GM18498 (cell line): Measurements from ENCODE around the gene UQCRH.
A peak's percentile ranks its signal among the peaks of the same experiment; 100 is the strongest.
"Not testable (repeated sequence)": the region's sequence is repeated elsewhere in the genome, so short reads cannot be mapped to it uniquely, and the experiment has no call there.

Experiments used
- ATAC-seq: cut with Tn5 transposase; IDR thresholded peaks from one replicate; pipeline ENCODE4 v1.9.1; 2021; ENCODE audit warnings: mild to moderate bottlenecking, moderate library complexity; ENCODE audit not compliant: unreplicated experiment

The UQCRH gene

GRCh38 chr1:46298387-46298786 lies 5.1 kb upstream of the UQCRH start:
- ATAC-seq = no peak

DNA sequence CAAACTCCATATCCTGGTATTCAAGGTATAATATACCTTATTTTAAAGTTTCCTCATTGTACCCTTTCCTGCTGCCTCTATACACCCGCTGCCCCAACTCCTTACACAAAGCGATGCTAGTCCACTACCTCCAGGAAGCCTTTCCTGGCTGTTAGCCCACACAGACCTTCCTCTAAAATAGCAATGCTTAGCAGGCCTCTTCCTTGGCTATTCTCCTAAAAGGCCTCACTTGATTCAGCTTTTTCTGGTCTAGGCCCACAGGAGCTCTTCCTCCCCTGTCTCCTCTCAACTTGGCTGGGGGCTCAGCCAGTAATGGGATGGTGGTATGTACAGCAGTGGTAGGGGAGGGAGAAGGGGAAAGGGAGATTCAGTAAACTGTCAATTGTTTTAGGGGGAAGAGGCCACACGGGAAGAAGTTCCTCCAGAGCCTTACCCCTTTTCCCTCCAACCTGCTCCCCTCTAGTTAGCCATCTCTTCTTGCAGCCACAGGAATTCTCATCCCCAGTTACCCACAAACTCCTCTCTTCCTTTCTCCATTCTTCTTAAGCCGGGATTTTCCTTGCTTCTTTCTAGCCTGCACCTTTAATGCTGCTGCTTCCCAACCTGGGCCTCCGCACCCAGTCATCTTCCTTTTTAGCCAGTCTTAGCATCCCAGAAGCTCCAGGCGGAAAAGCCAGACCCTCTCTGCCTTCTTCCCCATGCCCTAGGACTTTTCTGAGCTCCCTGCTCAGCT lies 2.7 kb upstream of the UQCRH start:
- no peak for ATAC-seq

DNA sequence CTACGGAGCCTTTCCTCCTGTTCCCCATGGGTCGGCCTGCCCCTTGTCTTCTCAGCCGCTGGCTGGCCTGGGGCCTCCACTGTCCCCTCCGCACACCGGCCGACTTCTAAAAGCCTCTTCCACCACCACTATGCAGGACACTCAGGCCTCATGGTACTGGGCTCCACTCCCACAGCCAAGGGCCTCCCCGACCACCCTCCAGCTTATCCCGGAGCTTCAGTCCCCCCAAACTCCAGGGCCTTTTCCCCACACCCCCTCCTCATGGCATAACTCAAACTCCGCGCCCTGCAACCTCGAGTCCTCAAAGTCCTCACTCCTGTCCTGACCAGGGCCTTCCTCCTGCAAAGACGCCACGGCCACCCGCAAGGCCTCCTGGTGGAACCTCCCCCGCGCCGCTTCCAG lies 2.1 kb upstream of the UQCRH start:
- ATAC-seq = no peak

DNA sequence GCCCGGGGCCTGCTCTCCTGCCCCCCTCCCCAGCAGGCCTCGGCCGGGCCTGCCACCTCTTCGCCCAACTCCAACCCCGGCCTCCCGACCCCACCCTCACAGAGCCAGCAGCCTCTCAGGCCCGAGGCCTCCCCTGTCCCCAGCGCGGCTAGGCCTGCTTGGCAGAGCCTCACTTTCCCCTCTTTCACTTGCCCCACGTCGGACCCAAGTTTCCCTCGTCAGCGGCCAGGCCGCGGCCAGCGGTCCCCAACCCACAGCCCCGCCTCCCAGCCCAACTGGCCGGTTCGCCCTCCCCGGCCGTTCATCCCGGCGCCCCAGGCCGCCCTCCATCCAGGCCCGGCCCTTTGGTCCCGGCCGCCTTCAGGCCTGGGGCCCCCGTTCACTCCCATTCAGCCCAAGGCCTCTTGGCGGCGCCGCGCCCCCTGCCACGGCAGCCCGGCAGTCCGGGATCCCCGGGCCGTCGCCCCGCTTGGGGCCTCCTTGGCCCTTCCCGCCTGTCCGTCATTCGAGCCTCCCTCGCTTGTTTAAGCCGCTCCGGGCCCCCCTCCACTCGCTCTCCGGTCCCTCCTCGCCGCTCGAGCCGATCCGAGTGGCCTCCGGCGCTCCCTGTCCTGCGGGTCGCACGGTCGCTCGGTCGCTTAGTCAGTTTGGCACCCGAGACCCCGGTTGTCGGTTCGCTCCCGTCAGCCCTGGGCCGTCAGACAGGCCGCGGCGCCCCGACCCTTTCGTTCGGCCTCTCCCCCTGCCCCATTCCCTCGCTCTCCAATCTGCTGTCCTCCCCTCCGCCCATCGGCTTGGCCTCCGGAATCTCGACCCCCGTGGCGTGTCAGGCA lies 1.5 kb upstream of the UQCRH start:
- peak; percentile 29 for ATAC-seq

GRCh38 chr1:46302641-46303037 lies 859 bp upstream of the UQCRH start:
- peak; percentile 24 for ATAC-seq

- ATAC-seq = no peak
Observed at GRCh38 chr1:46303872-46304326, 401 bp downstream of the UQCRH start.

- ATAC-seq = no peak
Observed at GRCh38 chr1:46306159-46306530, 2.6 kb downstream of the UQCRH start.

- ATAC-seq = no peak
Observed at GRCh38 chr1:46309401-46310159, 6.1 kb downstream of the UQCRH start.

DNA sequence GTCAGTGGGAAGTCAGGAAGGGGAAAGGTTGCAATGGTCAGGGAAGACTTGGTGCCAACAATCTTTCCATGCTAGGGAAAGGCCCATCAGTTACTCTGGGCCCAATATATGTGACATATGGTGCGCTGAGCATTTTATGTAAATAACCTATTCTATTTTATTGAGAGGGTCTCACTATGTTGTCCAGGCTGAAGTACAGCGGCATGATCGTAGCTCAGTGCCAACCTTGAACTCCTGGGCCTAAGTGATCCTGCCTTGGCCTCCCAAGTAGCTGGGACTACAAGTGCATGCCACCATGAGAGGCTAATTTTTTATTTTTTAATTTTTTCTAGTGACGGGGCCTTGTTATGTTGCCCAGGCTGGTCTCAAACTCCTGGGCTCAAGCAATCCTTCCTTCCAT lies 6.8 kb downstream of the UQCRH start:
- no peak for ATAC-seq

- ATAC-seq = no peak
Observed at GRCh38 chr1:46315669-46316403, 12.3 kb downstream of the UQCRH start.

- no peak for ATAC-seq
Observed at GRCh38 chr1:46317323-46317722, 13.8 kb downstream of the UQCRH start.

DNA sequence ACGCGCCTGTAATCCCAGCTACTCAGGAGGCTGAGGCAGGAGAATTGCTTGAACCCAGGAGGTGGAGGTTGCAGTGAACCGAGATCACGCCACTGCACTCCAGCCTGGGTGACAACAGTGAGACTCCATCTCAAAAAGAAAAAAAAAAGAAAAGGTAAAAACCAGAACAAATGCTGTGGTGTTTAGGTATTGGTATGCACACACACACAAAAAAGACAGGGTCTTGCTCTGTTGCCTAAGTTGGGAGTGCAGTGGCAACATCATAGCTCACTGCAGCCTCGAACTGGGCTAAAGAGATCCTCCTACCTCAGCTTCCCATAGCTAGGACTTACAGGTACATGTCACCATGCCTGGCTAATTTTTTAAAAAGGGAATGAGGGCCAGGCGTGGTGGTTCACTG lies 15.8 kb downstream of the UQCRH start:
- not testable (repeated sequence) for ATAC-seq

- not testable (repeated sequence) for ATAC-seq
Observed at GRCh38 chr1:46319960-46320914, 16.7 kb downstream of the UQCRH start.

GRCh38 chr1:46322191-46322590 lies 18.7 kb downstream of the UQCRH start:
- not testable (repeated sequence) for ATAC-seq

GRCh38 chr1:46325285-46326076 lies 22.0 kb downstream of the UQCRH start:
- not testable (repeated sequence) for ATAC-seq

DNA sequence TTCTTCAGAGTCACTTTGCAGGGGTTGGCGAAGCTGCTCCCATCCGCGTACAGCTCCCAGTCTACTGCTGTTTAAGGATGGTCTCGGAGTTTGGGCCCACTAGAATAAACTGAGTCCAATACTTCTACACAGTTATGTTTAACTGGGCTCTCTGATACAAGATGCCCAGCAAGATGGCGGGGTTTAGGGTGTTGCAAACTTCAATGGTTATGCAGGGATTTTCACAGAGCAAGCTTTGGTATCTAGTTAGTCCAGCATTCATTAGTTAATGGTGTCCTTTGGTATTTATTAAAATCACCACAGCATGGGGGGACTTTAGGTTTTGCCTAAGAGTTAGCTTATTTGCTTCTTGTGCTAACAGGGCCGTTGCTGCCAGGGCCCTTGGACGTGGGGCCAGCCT lies 24.7 kb downstream of the UQCRH start:
- ATAC-seq = not testable (repeated sequence)

- not testable (repeated sequence) for ATAC-seq
Observed at GRCh38 chr1:46329807-46330206, 26.3 kb downstream of the UQCRH start.

GRCh38 chr1:46330381-46330780 lies 26.9 kb downstream of the UQCRH start:
- ATAC-seq = not testable (repeated sequence)
